ENCODE results near the gene DNAJC27.

DNA sequence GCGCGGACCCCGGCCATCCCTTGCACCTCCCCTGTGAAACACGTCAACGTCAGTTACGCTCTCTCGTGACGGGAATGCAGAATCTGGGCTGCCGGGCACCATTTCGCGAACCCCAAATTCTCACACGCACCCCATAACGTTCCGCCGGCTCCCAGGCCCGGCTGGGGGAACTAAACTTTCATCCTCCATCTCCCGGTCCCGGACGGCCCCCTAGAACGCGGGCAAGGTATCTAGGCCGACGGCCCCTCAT lies 544 bp downstream of the DNAJC27 start:
- TF ChIP-seq POLR2A (conservative IDR thresholded peaks at IDR 0.05) (no peak), CREB1 (IDR thresholded peaks at IDR 0.05) (no peak), CREB1 (CRISPR knock-in tag; IDR thresholded peaks at IDR 0.05) (no peak), HNRNPLL (IDR thresholded peaks at IDR 0.05; ENCODE audit: low read depth, low read length, poor library complexity, severe bottlenecking) (peak; percentile 75), TEAD1 (CRISPR knock-in tag; IDR thresholded peaks at IDR 0.05) (0 out of 4 replicates have a peak, but pooled peaks of 1 of the 2 experiments have one; percentile 10), MYBL2 (IDR thresholded peaks at IDR 0.05; ENCODE audit: low read depth) (no peak), MYBL2 (CRISPR knock-in tag; IDR thresholded peaks at IDR 0.05; ENCODE audit: borderline replicate concordance) (no peak), ELF4 (CRISPR knock-in tag; IDR thresholded peaks at IDR 0.05) (no peak)
- TF ChIP-seq, protein P1, sequence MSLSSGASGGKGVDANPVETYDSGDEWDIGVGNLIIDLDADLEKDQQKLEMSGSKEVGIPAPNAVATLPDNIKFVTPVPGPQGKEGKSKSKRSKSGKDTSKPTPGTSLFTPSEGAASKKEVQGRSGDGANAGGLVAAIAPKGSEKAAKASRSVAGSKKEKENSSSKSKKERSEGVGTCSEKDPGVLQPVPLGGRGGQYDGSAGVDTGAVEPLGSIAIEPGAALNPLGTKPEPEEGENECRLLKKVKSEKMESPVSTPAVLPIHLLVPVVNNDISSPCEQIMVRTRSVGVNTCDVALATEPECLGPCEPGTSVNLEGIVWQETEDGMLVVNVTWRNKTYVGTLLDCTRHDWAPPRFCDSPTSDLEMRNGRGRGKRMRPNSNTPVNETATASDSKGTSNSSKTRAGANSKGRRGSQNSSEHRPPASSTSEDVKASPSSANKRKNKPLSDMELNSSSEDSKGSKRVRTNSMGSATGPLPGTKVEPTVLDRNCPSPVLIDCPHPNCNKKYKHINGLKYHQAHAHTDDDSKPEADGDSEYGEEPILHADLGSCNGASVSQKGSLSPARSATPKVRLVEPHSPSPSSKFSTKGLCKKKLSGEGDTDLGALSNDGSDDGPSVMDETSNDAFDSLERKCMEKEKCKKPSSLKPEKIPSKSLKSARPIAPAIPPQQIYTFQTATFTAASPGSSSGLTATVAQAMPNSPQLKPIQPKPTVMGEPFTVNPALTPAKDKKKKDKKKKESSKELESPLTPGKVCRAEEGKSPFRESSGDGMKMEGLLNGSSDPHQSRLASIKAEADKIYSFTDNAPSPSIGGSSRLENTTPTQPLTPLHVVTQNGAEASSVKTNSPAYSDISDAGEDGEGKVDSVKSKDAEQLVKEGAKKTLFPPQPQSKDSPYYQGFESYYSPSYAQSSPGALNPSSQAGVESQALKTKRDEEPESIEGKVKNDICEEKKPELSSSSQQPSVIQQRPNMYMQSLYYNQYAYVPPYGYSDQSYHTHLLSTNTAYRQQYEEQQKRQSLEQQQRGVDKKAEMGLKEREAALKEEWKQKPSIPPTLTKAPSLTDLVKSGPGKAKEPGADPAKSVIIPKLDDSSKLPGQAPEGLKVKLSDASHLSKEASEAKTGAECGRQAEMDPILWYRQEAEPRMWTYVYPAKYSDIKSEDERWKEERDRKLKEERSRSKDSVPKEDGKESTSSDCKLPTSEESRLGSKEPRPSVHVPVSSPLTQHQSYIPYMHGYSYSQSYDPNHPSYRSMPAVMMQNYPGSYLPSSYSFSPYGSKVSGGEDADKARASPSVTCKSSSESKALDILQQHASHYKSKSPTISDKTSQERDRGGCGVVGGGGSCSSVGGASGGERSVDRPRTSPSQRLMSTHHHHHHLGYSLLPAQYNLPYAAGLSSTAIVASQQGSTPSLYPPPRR (CRISPR knock-in tag; IDR thresholded peaks at IDR 0.05; ENCODE audit: borderline replicate concordance) = no peak
- TF ChIP-seq, protein P2, sequence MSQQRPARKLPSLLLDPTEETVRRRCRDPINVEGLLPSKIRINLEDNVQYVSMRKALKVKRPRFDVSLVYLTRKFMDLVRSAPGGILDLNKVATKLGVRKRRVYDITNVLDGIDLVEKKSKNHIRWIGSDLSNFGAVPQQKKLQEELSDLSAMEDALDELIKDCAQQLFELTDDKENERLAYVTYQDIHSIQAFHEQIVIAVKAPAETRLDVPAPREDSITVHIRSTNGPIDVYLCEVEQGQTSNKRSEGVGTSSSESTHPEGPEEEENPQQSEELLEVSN (IDR thresholded peaks at IDR 0.05; ENCODE audit: borderline replicate concordance in 1 of 2, extremely low read depth in 1 of 2, insufficient read depth in 1 of 2, insufficient read length in 1 of 2, low read depth in 1 of 2, low read length in 1 of 2, poor library complexity in 1 of 2, severe bottlenecking in 1 of 2) = no peak
- TF ChIP-seq, protein P3, sequence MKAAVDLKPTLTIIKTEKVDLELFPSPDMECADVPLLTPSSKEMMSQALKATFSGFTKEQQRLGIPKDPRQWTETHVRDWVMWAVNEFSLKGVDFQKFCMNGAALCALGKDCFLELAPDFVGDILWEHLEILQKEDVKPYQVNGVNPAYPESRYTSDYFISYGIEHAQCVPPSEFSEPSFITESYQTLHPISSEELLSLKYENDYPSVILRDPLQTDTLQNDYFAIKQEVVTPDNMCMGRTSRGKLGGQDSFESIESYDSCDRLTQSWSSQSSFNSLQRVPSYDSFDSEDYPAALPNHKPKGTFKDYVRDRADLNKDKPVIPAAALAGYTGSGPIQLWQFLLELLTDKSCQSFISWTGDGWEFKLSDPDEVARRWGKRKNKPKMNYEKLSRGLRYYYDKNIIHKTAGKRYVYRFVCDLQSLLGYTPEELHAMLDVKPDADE (conservative IDR thresholded peaks at IDR 0.05; ENCODE audit: control insufficient read depth, low read depth, low read length) = no peak

All from K562 (cell line).